IMR-90 (cell line): ENCODE measurements around the gene ORMDL2. TPM values are rescaled to one million over a fixed set of nuclear protein-coding genes. Genes with fewer than 3 reads are reported as not detected.

Experiments
- ATAC-seq: fragments of 200-7000 bp; cut with Tn5 transposase; 2 replicates; pipeline ENCODE4 v1.9.1; 2020; ENCODE audit warnings: low read depth, mild to moderate bottlenecking, moderate library complexity
- BruUV-seq: library from RNA; stranded (reverse); fragments of 400-500 nt; replicated peaks from 2 replicates; lab custom pipeline; 2021; lab: Mats Ljungman, UMichigan
- CTCF ChIA-PET: fragments of 300-600 bp; formaldehyde crosslinking; extraction: SDS; loops from one replicate; lab custom pipeline; 2021; ENCODE audit warnings: antibody characterized with exemption; lab: Yijun Ruan, JAX
- POLR2A ChIA-PET: fragments of 300-600 bp; sonication (Branson Sonifier 250); formaldehyde crosslinking; loops from one replicate; lab custom pipeline; 2022; ENCODE audit warnings: antibody characterized with exemption; ENCODE audit not compliant: unreplicated experiment; lab: Charles Lee
- DNase-seq: peaks from one replicate; pipeline ENCODE4 v3.0.0; 2013
- H2AFZ ChIP-seq: replicated peaks from 2 replicates; pipeline ENCODE3; 2013; ENCODE audit warnings: low read length, mild to moderate bottlenecking; ENCODE audit not compliant: poor library complexity
- H2AK5ac ChIP-seq: 2 replicates; pipeline ENCODE4 v1.6.1; 2013; ENCODE audit warnings: low read depth, low read length, inconsistent platforms
- H2AK9ac ChIP-seq: replicated peaks from 2 replicates; pipeline ENCODE3; 2013; ENCODE audit warnings: mild to moderate bottlenecking, low read depth, low read length, moderate library complexity; ENCODE audit not compliant: poor library complexity
- H2BK120ac ChIP-seq: 2 replicates; pipeline ENCODE4 v1.6.1; 2013; ENCODE audit warnings: low read depth, low read length, inconsistent platforms
- H2BK15ac ChIP-seq: 3 replicates; pipeline ENCODE4 v1.6.1; 2013; ENCODE audit warnings: low read depth, low read length, inconsistent platforms
- H2BK20ac ChIP-seq: 2 replicates; pipeline ENCODE4 v1.6.1; 2013; ENCODE audit warnings: low read depth, mild to moderate bottlenecking, inconsistent platforms, low read length, moderate library complexity
- H2BK5ac ChIP-seq: 2 replicates; pipeline ENCODE4 v1.6.1; 2013; ENCODE audit warnings: mild to moderate bottlenecking, low read depth, low read length, inconsistent platforms; ENCODE audit not compliant: poor library complexity, severe bottlenecking
- H3K14ac ChIP-seq: replicated peaks from 2 replicates; pipeline ENCODE4 v1.6.1; 2013; ENCODE audit warnings: low read depth, low read length, inconsistent platforms
- H3K18ac ChIP-seq: 2 replicates; pipeline ENCODE4 v1.6.1; 2013; ENCODE audit warnings: low read depth, low read length, control low read depth
- H3K23ac ChIP-seq: 2 replicates; pipeline ENCODE4 v1.6.1; 2013; ENCODE audit warnings: low read depth, low read length, inconsistent platforms
- H3K27ac ChIP-seq: 2 replicates; pipeline ENCODE4 v1.5.1; 2013; ENCODE audit warnings: mild to moderate bottlenecking, control low read depth, low read length; ENCODE audit not compliant: insufficient read depth
- H3K27me3 ChIP-seq: 2 replicates; pipeline ENCODE4 v1.6.1; 2013; ENCODE audit warnings: low read length; ENCODE audit not compliant: control insufficient read depth, insufficient read depth
- H3K36me3 ChIP-seq: 2 replicates; pipeline ENCODE4 v1.6.1; 2013; ENCODE audit warnings: low read length, mixed read lengths; ENCODE audit not compliant: control insufficient read depth, insufficient read depth
- H3K4ac ChIP-seq: 2 replicates; pipeline ENCODE4 v1.6.1; 2013; ENCODE audit warnings: low read depth, low read length, inconsistent platforms
- H3K4me1 ChIP-seq: 2 replicates; pipeline ENCODE4 v1.6.1; 2013; ENCODE audit warnings: low read length, mixed read lengths; ENCODE audit not compliant: control insufficient read depth, insufficient read depth
- H3K4me2 ChIP-seq: 2 replicates; pipeline ENCODE4 v1.6.1; 2013; ENCODE audit warnings: low read depth, mild to moderate bottlenecking, control low read depth, low read length, moderate library complexity
- H3K4me3 ChIP-seq: 2 replicates; pipeline ENCODE4 v1.5.1; 2013; ENCODE audit warnings: low read depth, mild to moderate bottlenecking, control low read depth, low read length, moderate library complexity; ENCODE audit not compliant: insufficient read depth
- H3K56ac ChIP-seq: 2 replicates; pipeline ENCODE4 v1.6.1; 2013; ENCODE audit warnings: low read length, inconsistent platforms; ENCODE audit not compliant: insufficient read depth; ENCODE audit errors: extremely low read depth
- H3K79me1 ChIP-seq, 2 experiments: 2 replicates each; pipeline ENCODE4 v1.6.1; 2013; ENCODE audit warnings: low read length in 2 of 2, inconsistent platforms in 1 of 2, low read depth in 1 of 2
- H3K9ac ChIP-seq: 2 replicates; pipeline ENCODE4 v1.6.1; 2013; ENCODE audit warnings: low read depth, low read length, control low read depth
- H3K9me1 ChIP-seq: 2 replicates; pipeline ENCODE4 v1.6.1; 2013; ENCODE audit warnings: low read length, inconsistent platforms; ENCODE audit not compliant: insufficient read depth
- H3K9me3 ChIP-seq: 2 replicates; pipeline ENCODE4 v1.6.1; 2013; ENCODE audit warnings: low read length; ENCODE audit not compliant: control insufficient read depth, insufficient read depth
- H4K20me1 ChIP-seq: 2 replicates; pipeline ENCODE4 v1.6.1; 2013; ENCODE audit warnings: low read length, inconsistent platforms; ENCODE audit not compliant: insufficient read depth
- H4K5ac ChIP-seq: 2 replicates; pipeline ENCODE4 v1.6.1; 2013; ENCODE audit warnings: mild to moderate bottlenecking, low read depth, low read length, control low read depth
- H4K8ac ChIP-seq, 2 experiments: 2 replicates each; pipeline ENCODE4 v1.6.1; 2013; ENCODE audit warnings: low read depth in 2 of 2, low read length in 2 of 2, control low read depth in 1 of 2, inconsistent platforms in 1 of 2
- H4K91ac ChIP-seq: 2 replicates; pipeline ENCODE4 v1.6.1; 2013; ENCODE audit warnings: low read depth, low read length, inconsistent platforms; ENCODE audit not compliant: insufficient read depth
- BHLHE40 ChIP-seq: fragments of 150-350 bp; IDR thresholded peaks from 2 replicates; pipeline ENCODE4 v1.6.1; 2016; ENCODE audit warnings: mild to moderate bottlenecking, low read depth, low read length
- CEBPB ChIP-seq: IDR thresholded peaks from 2 replicates; pipeline ENCODE4 v1.6.1; 2012; ENCODE audit warnings: low read depth, low read length, improper control_type of control experiment
- CHD1 ChIP-seq: IDR thresholded peaks from 2 replicates; pipeline ENCODE4 v1.6.1; 2012; ENCODE audit warnings: low read depth, low read length, improper control_type of control experiment
- CTCF ChIP-seq: conservative IDR thresholded peaks from 2 replicates; pipeline ENCODE4 v1.5.1; 2012; ENCODE audit warnings: mild to moderate bottlenecking, low read depth, low read length, improper control_type of control experiment
- ELK1 ChIP-seq: fragments of 150-350 bp; IDR thresholded peaks from 2 replicates; pipeline ENCODE4 v1.6.1; 2016; ENCODE audit warnings: low read depth, mild to moderate bottlenecking, low read length, moderate library complexity, borderline replicate concordance
- FOS ChIP-seq: fragments of 150-350 bp; IDR thresholded peaks from 2 replicates; pipeline ENCODE4 v1.6.1; 2016; ENCODE audit warnings: low read depth, low read length
- MAFK ChIP-seq: IDR thresholded peaks from 2 replicates; pipeline ENCODE4 v1.6.1; 2012; ENCODE audit warnings: low read depth, low read length, improper control_type of control experiment
- MAZ ChIP-seq: IDR thresholded peaks from 2 replicates; pipeline ENCODE4 v1.6.1; 2012; ENCODE audit warnings: low read depth, mild to moderate bottlenecking, low read length, improper control_type of control experiment, moderate library complexity, borderline replicate concordance
- MXI1 ChIP-seq: IDR thresholded peaks from 2 replicates; pipeline ENCODE4 v1.6.1; 2012; ENCODE audit warnings: low read depth, mild to moderate bottlenecking, low read length, moderate library complexity, borderline replicate concordance
- POLR2A ChIP-seq: IDR thresholded peaks from 2 replicates; pipeline ENCODE4 v1.6.1; 2012; ENCODE audit warnings: mild to moderate bottlenecking, low read depth, low read length
- RAD21 ChIP-seq: IDR thresholded peaks from 2 replicates; pipeline ENCODE4 v1.6.1; 2012; ENCODE audit warnings: low read length, improper control_type of control experiment
- RCOR1 ChIP-seq: IDR thresholded peaks from 2 replicates; pipeline ENCODE4 v1.6.1; 2012; ENCODE audit warnings: mild to moderate bottlenecking, low read length, improper control_type of control experiment; ENCODE audit not compliant: insufficient replicate concordance
- RFX5 ChIP-seq: IDR thresholded peaks from 2 replicates; pipeline ENCODE4 v1.8.0; 2012; ENCODE audit warnings: low read depth, mild to moderate bottlenecking, low read length, moderate library complexity
- SMC3 ChIP-seq: fragments of 150-350 bp; IDR thresholded peaks from 2 replicates; pipeline ENCODE4 v1.6.1; 2016; ENCODE audit warnings: low read depth, mild to moderate bottlenecking, antibody characterized with exemption, low read length, moderate library complexity
- USF2 ChIP-seq: fragments of 150-350 bp; IDR thresholded peaks from 2 replicates; pipeline ENCODE4 v1.6.1; 2017; ENCODE audit warnings: mild to moderate bottlenecking, antibody characterized with exemption, low read length, low read depth
- WGBS, 2 experiments: methylation state at CpG; one replicate each; pipeline versions ENCODE4 v1.1.5 to v1.1.7; 2013; ENCODE audit warnings: missing lambda C conversion rate in 2 of 2; ENCODE audit not compliant: insufficient read length in 1 of 2; ENCODE audit errors: extremely low coverage in 2 of 2; 5-methylcytosine and 5-hydroxymethylcytosine counted together
- dilution Hi-C: fragments of 300-500 bp; cut with HindIII; formaldehyde crosslinking; loops from one replicate; pipeline ENCODE4 v1.14.3; 2018; ENCODE audit warnings: low sequenced_read_pairs; ENCODE audit not compliant: unreplicated experiment
- in situ Hi-C: fragments of 300-500 bp; cut with MboI; formaldehyde crosslinking; loops from 3 replicates; pipeline ENCODE4 v1.14.3; 2019; ENCODE audit warnings: low sequenced_read_pairs, inconsistent platforms, mixed read lengths
- intact Hi-C: fragments of 100-400 bp; cut with micrococcal nuclease; formaldehyde crosslinking; loops from 2 replicates; pipeline ENCODE4 v1.10.0; 2022
- polyA plus RNA-seq, 3 experiments: library from polyadenylated mRNA; depleted of rRNA; stranded (reverse); fragments of >200 nt; gene quantifications; 2 replicates each; pipeline ENCODE4 v1.2.3, GENCODE V29; 2012; ENCODE audit warnings: low replicate concordance in 1 of 3
- total RNA-seq: library from RNA; depleted of rRNA; stranded (reverse); fragments of >200 nt; gene quantifications from 2 replicates; pipeline ENCODE4 v1.2.3, GENCODE V29; 2012

ORMDL2 gene
- total and polyA plus RNA-seq, 2 of the 4 experiments (the other 2 are of a cell fraction) = 20.4 to 39.7 TPM

GRCh38 chr12:55849616-55850343, 31.9 kb downstream of the ORMDL2 start:
- WGBS, 2 experiments = 74% methylated on average over 3 of the region's 7 CpGs; no CpG with 5 or more reads in 1 of the 2 experiments
- intact Hi-C loops = loop anchor here (5.0 kb wide), 2 partner anchors 38 to 63 kb away; no protein-coding TSS in a partner anchor
- DNase-seq (no peak), ATAC-seq (no peak)
- Histone ChIP-seq H3K4me3 (no peak overlapping the region), H3K4ac (no peak overlapping the region), H3K36me3 (no peaks in the 10 kb centered on the region), H2BK5ac (no peak overlapping the region), H3K9ac (no peak overlapping the region), H4K91ac (0 out of 2 replicates have a peak overlapping the region, but pooled peaks have one; percentile 15), H2AK5ac (no peak overlapping the region), H3K27ac (no peak overlapping the region), H3K27me3 (no peaks in the 10 kb centered on the region), H3K14ac (no peak overlapping the region), H3K56ac (no peak overlapping the region), H2BK15ac (no peak overlapping the region), H2AFZ (peak overlapping the region; percentile 61), H3K9me3 (no peaks in the 10 kb centered on the region), H3K9me1 (peaks cover 11% of the 10 kb centered on the region), H3K18ac (no peak overlapping the region), H2AK9ac (peak overlapping the region; percentile 3), H4K8ac (peak overlapping the region in 1 of 2 experiments; percentile 39; a peak in 2 of 4 replicates), H3K23ac (no peak overlapping the region; the same call in 1 of the 2 replicates), H2BK20ac (no peak overlapping the region), H2BK120ac (no peak overlapping the region), H3K79me1 (peaks cover 4 to 8% of the 10 kb centered on the region in 2 experiments), H4K5ac (no peak overlapping the region), H3K4me2 (no peak overlapping the region), H3K4me1 (peaks cover 10% of the 10 kb centered on the region), H4K20me1 (no peaks in the 10 kb centered on the region)
- ChIA-PET CTCF (no interaction called here), POLR2A (interaction anchor here (0.9 kb wide), 1 partner anchor 18 kb away, joined by 3 read pairs; no protein-coding TSS in a partner anchor)
- no TSS peak for BruUV-seq
- dilution Hi-C loops = no loop called here
- in situ Hi-C loops = no loop called here
- TF ChIP-seq BHLHE40 (no peak), USF2 (no peak), CEBPB (no peak), CHD1 (no peak), FOS (no peak), MXI1 (no peak), SMC3 (no peak), MAFK (no peak), CTCF (no peak), ELK1 (no peak), RCOR1 (no peak), POLR2A (no peak; the same call in 1 of the 2 replicates), RAD21 (no peak), MAZ (no peak), RFX5 (no peak)
